ENCODE measurements around the gene CEMIP2.
"Not testable (repeated sequence)": the region's sequence is repeated elsewhere in the genome, so short reads cannot be mapped to it uniquely, and the experiment has no call there.

CEMIP2 gene

GRCh38 chr9:71675105-71675856, 93.0 kb downstream of the CEMIP2 start:
- no peak for DNase-seq

GRCh38 chr9:71672573-71672972, 95.7 kb downstream of the CEMIP2 start:
- DNase-seq = no peak

GRCh38 chr9:71671289-71671688, 97.0 kb downstream of the CEMIP2 start:
- no peak for DNase-seq

- no peak for DNase-seq
These were observed 98.2 kb downstream of the CEMIP2 start for GRCh38 chr9:71670121-71670520.

GRCh38 chr9:71669284-71669995, 98.9 kb downstream of the CEMIP2 start:
- DNase-seq = no peak

GRCh38 chr9:71668717-71669116, 99.6 kb downstream of the CEMIP2 start:
- DNase-seq = no peak

- no peak for DNase-seq
These were observed 103.1 kb downstream of the CEMIP2 start for GRCh38 chr9:71665247-71665646.

GRCh38 chr9:71664566-71664965, 103.7 kb downstream of the CEMIP2 start:
- no peak for DNase-seq

- DNase-seq = no peak
These were observed 104.3 kb downstream of the CEMIP2 start for GRCh38 chr9:71663931-71664459.

- DNase-seq = no peak
These were observed 105.1 kb downstream of the CEMIP2 start for GRCh38 chr9:71663216-71663615.

GRCh38 chr9:71662082-71662481, 106.2 kb downstream of the CEMIP2 start:
- DNase-seq = no peak

- DNase-seq = not testable (repeated sequence)
These were observed 111.0 kb downstream of the CEMIP2 start for GRCh38 chr9:71657276-71657675.

GRCh38 chr9:71656496-71656895, 111.8 kb downstream of the CEMIP2 start:
- no peak for DNase-seq

- no peak for DNase-seq
These were observed 112.5 kb downstream of the CEMIP2 start for GRCh38 chr9:71655778-71656177.

- DNase-seq = no peak
These were observed 113.2 kb downstream of the CEMIP2 start for GRCh38 chr9:71655141-71655540.

GRCh38 chr9:71652480-71652879, 115.8 kb downstream of the CEMIP2 start:
- DNase-seq = no peak

- DNase-seq = no peak
These were observed 119.9 kb downstream of the CEMIP2 start for GRCh38 chr9:71648453-71648852.

- no peak for DNase-seq
These were observed 121.2 kb downstream of the CEMIP2 start for GRCh38 chr9:71647094-71647591.

GRCh38 chr9:71646131-71646530, 122.2 kb downstream of the CEMIP2 start:
- no peak for DNase-seq

GRCh38 chr9:71644819-71645362, 123.4 kb downstream of the CEMIP2 start:
- no peak for DNase-seq

GRCh38 chr9:71643330-71643729, 125.0 kb downstream of the CEMIP2 start:
- DNase-seq = no peak

- no peak for DNase-seq
These were observed 126.3 kb downstream of the CEMIP2 start for GRCh38 chr9:71642056-71642455.

GRCh38 chr9:71638627-71639026, 129.7 kb downstream of the CEMIP2 start:
- DNase-seq = no peak

GRCh38 chr9:71637926-71638325, 130.4 kb downstream of the CEMIP2 start:
- no peak for DNase-seq
